Activated CD8-positive, alpha-beta memory T cell treated with anti-CD3 and anti-CD28 coated beads for 36 hours (primary cell): Measurements from ENCODE around the gene TOMM20. TPM values are rescaled to one million over a fixed set of nuclear protein-coding genes. Genes with fewer than 3 reads are reported as not detected.

Experiments used
- CTCF ChIA-PET: fragments of 350-600 bp; sonication (Branson Sonifier 250); formaldehyde crosslinking; loops from one replicate; lab custom pipeline; 2021; ENCODE audit warnings: antibody characterized with exemption; lab: Charles Lee
- POLR2A ChIA-PET: fragments of 350-600 bp; sonication (Branson Sonifier 250); formaldehyde crosslinking; loops from one replicate; lab custom pipeline; 2021; ENCODE audit warnings: antibody characterized with exemption; lab: Charles Lee
- total RNA-seq, 2 experiments: library from RNA; stranded (reverse); gene quantifications; one replicate each; pipeline ENCODE4 v1.2.3, GENCODE V29; 2021

Gene TOMM20
- total RNA-seq, 2 experiments from 2014 or later = 123 to 131 TPM

GRCh38 chr1:235145639-235146038 is 17.0 kb upstream of the TOMM20 start:
- POLR2A ChIA-PET = no interaction called here
- CTCF ChIA-PET = interaction anchor here (1.0 kb wide), 1 partner anchor 67 kb away, joined by 3 read pairs; no protein-coding TSS in a partner anchor

DNA sequence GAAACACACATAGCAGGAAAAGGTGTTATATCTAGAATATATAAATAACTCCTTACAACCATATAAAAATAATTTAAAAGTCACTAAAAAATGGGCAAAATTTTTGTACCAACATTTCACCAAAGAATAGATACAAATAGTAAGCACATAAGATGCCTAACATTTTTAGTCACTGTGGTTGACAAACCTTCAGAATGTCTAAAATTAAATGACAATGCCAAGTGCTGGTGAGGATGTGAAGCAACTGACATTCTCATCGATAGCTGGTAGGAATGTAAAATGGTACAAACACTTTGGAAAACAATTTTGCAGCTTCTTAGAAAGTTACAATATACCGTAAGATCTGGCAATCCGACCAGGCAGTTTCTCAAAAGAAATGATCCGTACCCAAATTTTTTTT is 14.4 kb upstream of the TOMM20 start:
- ChIA-PET POLR2A (interaction anchor here (0.6 kb wide), 1 partner anchor 16 kb away, joined by 5 read pairs; no protein-coding TSS in a partner anchor), CTCF (interaction anchor here (0.6 kb wide), 1 partner anchor 1001 kb away, joined by 4 read pairs; no protein-coding TSS in a partner anchor)

DNA sequence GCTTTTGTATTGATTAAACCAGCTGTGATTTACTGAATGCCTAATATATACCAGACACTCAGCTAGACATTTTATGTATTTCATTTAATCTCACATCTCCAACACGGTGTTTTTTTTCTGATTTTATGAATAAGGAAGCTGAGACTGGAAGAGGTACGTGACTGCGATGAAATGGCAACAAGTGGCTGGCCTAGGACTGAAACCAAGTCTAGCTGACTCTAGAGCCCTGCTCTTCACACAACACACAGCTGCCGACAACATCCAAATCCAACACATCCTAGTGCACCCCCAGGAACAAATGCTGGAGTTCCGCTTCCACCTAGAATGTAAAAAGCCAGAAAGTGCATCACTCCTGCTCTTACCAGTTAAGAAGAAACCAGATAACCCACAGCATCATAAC is 10.7 kb upstream of the TOMM20 start:
- ChIA-PET POLR2A (interaction anchor here (0.9 to 1.1 kb wide), 2 partner anchors 11 to 35 kb away, joined by 3 to 7 read pairs; partner anchors contain the start of gene TOMM20), CTCF (interaction anchor here (1.1 kb wide), 1 partner anchor 364 kb away, joined by 4 read pairs; the partner anchor contains the start of gene B3GALNT2)

DNA sequence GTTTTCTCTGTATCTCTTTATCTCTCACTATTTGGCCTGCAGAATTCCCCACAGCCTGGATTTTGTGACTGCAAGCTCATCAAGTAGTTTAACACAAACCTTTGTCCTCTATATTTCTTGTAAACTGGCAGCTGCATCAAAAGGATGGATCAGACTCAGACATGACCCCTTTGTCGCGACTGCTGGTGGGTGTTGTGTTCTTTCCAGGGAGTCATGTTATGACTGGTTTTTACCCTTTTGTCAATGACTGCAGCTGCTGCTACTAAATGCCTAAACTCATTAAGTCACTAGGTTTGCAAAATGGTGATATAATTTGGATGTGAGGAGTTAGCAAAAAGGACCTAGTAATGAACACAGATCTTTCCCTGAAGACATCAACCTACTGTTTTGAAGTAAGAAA is 10.2 kb upstream of the TOMM20 start:
- POLR2A ChIA-PET = interaction anchor here (0.5 to 1.1 kb wide), 4 partner anchors 10 to 34 kb away, joined by 3 to 7 read pairs (median 4); partner anchors contain the start of gene TOMM20
- CTCF ChIA-PET = interaction anchor here (1.0 to 1.1 kb wide), 2 partner anchors 22 to 365 kb away, joined by 3 to 4 read pairs; partner anchors contain the start of genes B3GALNT2 and RBM34

DNA sequence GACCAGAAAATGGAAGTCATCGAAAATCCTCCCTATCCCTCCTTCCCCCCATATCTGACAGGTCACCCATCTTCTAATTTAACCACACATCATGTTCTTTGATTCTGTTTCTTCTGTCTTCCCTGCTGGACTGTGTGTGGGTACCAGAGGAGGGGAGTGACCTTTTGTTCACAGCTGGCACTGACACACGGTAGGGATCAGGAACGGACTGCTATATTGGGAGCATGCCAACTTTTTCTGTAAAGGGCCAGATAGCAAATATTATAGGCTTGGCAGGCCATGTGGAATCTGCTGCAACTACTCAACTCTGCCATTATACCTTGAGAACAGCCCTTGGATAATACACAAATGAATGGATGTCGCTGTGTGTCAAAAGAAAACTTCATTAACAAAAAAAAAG is 7.5 kb upstream of the TOMM20 start:
- CTCF ChIA-PET = interaction anchor here (1.3 kb wide), 1 partner anchor 24 kb away, joined by 3 read pairs; no protein-coding TSS in a partner anchor
- POLR2A ChIA-PET = no interaction called here

GRCh38 chr1:235134171-235134570 is 5.5 kb upstream of the TOMM20 start:
- POLR2A ChIA-PET = interaction anchor here (0.6 kb wide), 1 partner anchor 188 kb away, joined by 3 read pairs; no protein-coding TSS in a partner anchor
- CTCF ChIA-PET = no interaction called here

DNA sequence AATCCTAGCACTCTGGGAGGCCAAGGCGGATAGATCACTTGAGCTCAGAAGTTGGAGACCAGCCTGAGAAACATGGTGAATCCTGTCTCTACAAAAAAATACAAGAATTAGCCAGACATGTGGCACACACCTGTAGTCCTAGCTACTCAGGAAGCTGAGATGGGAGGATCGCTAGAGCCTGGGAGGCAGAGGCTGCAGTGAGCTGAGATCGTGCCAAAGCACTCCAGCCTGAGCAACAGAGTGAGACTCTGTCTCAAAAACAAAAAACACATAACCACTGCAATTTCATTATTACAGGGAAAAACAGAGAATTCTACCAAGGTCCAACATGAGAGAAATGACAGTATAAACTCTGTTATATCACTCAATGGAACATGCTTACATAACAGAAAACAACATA is 4.4 kb upstream of the TOMM20 start:
- ChIA-PET POLR2A (no interaction called here), CTCF (interaction anchor here (0.7 kb wide), 1 partner anchor 12 kb away, joined by 3 read pairs; no protein-coding TSS in a partner anchor)

DNA sequence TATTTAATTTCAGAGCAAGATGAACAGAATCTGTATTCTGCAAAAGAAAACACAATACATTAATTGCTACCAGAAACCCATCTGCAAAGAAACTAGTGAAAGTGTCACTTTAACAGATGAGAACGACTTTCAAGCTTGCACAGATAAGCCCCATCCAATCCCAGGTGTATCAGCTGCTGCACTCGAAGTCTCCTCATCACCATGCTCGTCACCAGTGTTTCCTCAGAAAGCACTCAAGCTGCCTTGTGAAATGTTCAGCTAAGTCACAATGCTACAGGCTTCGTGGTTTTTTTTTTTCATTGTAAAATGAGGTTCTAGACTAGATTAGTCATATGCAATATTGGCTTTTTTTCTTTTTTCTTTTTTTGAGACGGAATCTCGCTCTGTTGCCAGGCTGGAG is 3.3 kb upstream of the TOMM20 start:
- CTCF ChIA-PET = no interaction called here
- POLR2A ChIA-PET = no interaction called here

DNA sequence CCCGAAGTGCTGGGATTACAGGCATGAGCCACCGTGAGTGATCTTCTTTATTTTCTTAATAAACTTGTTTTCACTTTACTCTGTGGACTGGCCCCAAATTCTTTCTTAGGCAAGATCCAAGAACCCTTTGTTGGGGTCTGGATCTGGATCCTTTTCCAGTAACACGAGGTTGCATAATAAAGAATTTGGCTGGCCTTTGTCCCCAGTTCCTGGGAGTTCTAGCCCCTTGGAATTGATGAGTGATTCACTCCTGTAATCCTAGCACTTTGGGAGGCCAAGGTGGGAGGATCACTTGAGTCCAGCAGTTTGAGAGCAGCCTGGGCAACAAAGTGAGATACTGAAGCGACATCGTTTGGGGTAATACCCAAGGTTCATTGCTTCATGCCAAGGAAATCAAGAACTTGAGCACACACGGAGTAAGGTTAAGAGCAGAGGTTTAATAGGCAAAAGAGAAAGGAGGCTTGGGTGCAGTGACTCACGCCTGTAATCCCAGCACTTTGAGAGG is 2.2 kb upstream of the TOMM20 start:
- POLR2A ChIA-PET = no interaction called here
- CTCF ChIA-PET = no interaction called here

GRCh38 chr1:235129774-235130570 is 1.3 kb upstream of the TOMM20 start:
- POLR2A ChIA-PET = interaction anchor here (1.0 to 1.4 kb wide), 2 partner anchors 31 to 373 kb away, joined by 3 to 6 read pairs; partner anchors contain the start of gene RBM34
- CTCF ChIA-PET = no interaction called here

DNA sequence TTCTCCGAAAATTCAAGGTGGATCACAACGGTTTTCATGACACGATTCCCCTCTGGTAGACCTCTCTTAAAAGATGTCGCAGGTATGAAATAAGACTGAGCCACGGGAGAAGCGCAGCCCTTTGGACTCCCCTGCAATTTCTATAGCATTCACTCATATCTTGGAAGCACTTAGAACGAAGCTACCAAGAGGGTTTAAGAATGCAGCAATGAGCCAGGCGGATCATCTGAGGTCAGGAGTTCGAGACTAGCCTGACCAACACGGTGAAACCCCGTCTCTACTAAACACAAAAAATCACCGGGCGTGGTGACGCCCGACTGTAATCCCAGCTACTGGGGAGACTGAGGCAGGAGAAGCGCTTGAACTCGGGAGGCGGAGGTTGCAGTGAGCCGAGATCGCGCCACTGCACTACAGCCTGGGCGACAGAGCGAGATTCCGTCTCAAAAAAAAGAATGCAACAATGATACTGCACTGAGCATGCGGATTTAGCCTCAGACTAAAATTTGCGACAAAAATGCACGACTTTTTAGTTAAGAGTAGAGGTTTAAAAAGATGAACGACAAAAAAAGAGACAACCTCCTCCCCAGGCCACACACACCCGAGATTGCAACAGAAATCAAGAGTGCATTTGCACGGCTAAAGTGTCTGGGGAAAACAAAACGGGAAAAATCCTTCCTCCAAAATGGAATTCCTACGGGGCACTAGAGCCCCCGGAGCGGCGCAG is 743 bp downstream of the TOMM20 start:
- ChIA-PET CTCF (interaction anchor here (1.0 to 1.7 kb wide), 2 partner anchors 22 to 33 kb away, joined by 3 read pairs; partner anchors contain the start of gene RBM34), POLR2A (interaction anchor here (1.0 to 2.0 kb wide), 5 partner anchors 11 to 523 kb away, joined by 3 to 11 read pairs (median 3); partner anchors contain the start of genes ARID4B, GGPS1 and RBM34)

GRCh38 chr1:235127203-235127602 is 1.4 kb downstream of the TOMM20 start:
- POLR2A ChIA-PET = interaction anchor here (1.0 to 2.0 kb wide), 3 partner anchors 34 to 522 kb away, joined by 3 to 11 read pairs (median 3); partner anchors contain the start of genes ARID4B, GGPS1 and RBM34

DNA sequence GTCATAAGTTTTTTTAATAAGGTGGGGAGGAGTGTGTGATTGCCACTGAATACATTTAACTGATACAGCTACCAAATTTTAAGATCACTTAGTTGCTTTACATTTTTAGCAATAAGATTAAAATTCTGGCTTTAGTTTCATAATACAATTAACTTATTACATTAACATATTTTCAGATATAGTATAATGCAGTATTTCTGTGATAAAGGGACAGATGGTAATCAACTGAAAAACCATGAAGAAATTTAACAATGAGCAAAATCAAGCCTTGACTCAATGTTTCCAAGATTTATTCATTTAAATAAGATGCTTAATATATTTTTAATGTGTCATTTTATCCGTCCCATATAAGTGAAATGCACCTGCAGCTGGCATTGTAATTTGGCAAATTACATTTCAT is 4.0 kb downstream of the TOMM20 start:
- CTCF ChIA-PET = no interaction called here

More at GRCh38 chr1:235127203-235127602, 1.4 kb downstream of the TOMM20 start:
- CTCF ChIA-PET = interaction anchor here (1.0 to 1.7 kb wide), 2 partner anchors 21 to 34 kb away, joined by 3 read pairs; partner anchors contain the start of gene RBM34

GRCh38 chr1:235124111-235124510 is 4.5 kb downstream of the TOMM20 start:
- ChIA-PET POLR2A (interaction anchor here (0.6 to 2.3 kb wide), 3 partner anchors 17 to 768 kb away, joined by 5 to 11 read pairs (median 8); no protein-coding TSS in a partner anchor), CTCF (no interaction called here)

More for the DNA sequence above, 4.0 kb downstream of the TOMM20 start:
- POLR2A ChIA-PET = interaction anchor here (0.6 to 2.3 kb wide), 4 partner anchors 16 to 768 kb away, joined by 4 to 11 read pairs (median 6); no protein-coding TSS in a partner anchor

GRCh38 chr1:235122348-235122747 is 6.3 kb downstream of the TOMM20 start:
- ChIA-PET CTCF (interaction anchor here (0.6 to 1.3 kb wide), 2 partner anchors 18 to 374 kb away, joined by 4 read pairs; no protein-coding TSS in a partner anchor), POLR2A (no interaction called here)

- ChIA-PET CTCF (no interaction called here), POLR2A (no interaction called here)
Measured at GRCh38 chr1:235113183-235113917, 15.3 kb downstream of the TOMM20 start.

DNA sequence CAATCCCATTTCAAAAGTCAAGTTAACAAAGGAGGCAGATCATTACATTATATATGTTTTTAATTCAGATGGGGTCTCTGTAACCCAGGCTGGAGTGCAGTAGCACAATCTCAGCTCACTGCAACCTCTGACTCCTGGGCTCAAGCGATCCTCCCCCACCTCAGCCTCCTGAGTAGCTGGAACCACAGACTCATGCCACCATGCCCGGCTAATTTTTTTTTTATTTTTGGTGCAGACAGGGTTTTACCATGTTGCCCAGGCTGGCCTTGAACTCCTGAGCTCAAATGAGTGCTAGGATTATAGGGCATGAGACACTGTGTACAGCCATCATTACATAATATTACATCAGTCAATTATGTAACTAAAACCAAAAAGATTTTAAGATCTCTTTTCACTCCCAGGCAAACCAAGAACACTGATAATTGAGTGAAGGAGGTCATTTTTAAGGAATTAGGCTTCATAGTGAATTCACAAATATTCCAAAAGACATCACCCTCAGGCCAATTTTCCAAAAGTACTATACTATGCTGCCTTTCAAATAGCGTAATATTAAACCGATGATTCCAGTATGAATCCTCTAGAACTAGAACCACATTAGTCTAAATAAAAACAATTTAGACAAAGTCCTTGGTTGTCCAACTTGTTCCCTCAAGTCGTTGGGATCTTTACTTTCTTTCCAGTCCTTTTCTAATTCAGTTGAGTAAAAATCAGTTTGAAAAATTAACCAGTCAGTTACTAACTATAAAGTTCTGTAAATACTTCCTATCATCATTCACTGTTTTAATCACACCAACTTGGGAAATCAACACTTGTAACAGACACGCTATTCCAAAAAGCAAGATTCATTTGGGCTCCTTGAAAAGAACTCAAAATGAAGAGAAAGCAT is 16.1 kb downstream of the TOMM20 start:
- ChIA-PET POLR2A (interaction anchor here (0.7 kb wide), 1 partner anchor 26 kb away, joined by 3 read pairs; no protein-coding TSS in a partner anchor), CTCF (no interaction called here)
